Measurements from ENCODE around the gene PROC. TPM values are rescaled to one million over a fixed set of nuclear protein-coding genes. Genes with fewer than 3 reads are reported as not detected.

PROC gene
- total RNA-seq, 1 experiment from 2014 or later: not detected

GRCh38 chr2:127381762-127382161 lies 36.5 kb upstream of the PROC start:
- no peak for ATAC-seq
- Histone ChIP-seq H3K4me2 (ENCODE audit: low read length) (no peak overlapping the region), H3K27me3 (ENCODE audit: insufficient read depth, low read length) (no peaks in the 10 kb centered on the region), H3K79me2 (ENCODE audit: insufficient read depth, low read length) (peaks cover 86% of the 10 kb centered on the region), H3K4me3 (replicated peaks in 1 of 2; ENCODE audit: low read depth in 1 of 2, low read length in 2 of 2) (no peak overlapping the region), H3K27ac (ENCODE audit: low read depth, low read length) (no peak overlapping the region), H3K36me3 (ENCODE audit: control insufficient read depth in 1 of 2, insufficient read depth in 2 of 2, low read length in 2 of 2) (no peaks in the 10 kb centered on the region), H3K9me2 (ENCODE audit: insufficient read depth) (no peaks in the 10 kb centered on the region), H4K20me1 (ENCODE audit: insufficient read depth) (peaks cover 13% of the 10 kb centered on the region; the same call in 1 of the 2 replicates), H3K4me1 (ENCODE audit: control insufficient read depth in 1 of 2, insufficient read depth in 2 of 2, low read length in 2 of 2) (peaks cover 5 to 7% of the 10 kb centered on the region in 2 experiments; a peak in 2 of 4 replicates), H3K9ac (ENCODE audit: low read length) (no peak overlapping the region), H2AFZ (ENCODE audit: low read depth, low read length, poor library complexity, severe bottlenecking) (no peak overlapping the region), H3K9me3 (ENCODE audit: control insufficient read depth in 1 of 2, insufficient read depth in 1 of 2, low read depth in 1 of 2, low read length in 2 of 2) (no peaks in the 10 kb centered on the region)
- ChIA-PET RAD21 (ENCODE audit: low non-redundant PET in 1 of 2, low total read pairs in 2 of 2, uncharacterized antibody in 2 of 2, unreplicated experiment in 2 of 2) (no interaction called here), CTCF (interaction anchor here (1.2 kb wide), 1 partner anchor 98 kb away, joined by 3 read pairs; no protein-coding TSS in a partner anchor), POLR2A (no interaction called here)
- intact Hi-C loops (cut with micrococcal nuclease): no loop called here
- TF ChIP-seq JUND (IDR thresholded peaks at IDR 0.05): no peak
- no peak for TF ChIP-seq ELF1 (IDR thresholded peaks at IDR 0.05; ENCODE audit: borderline replicate concordance, low read depth)
- no peak for TF ChIP-seq FOSL1 (IDR thresholded peaks at IDR 0.05; ENCODE audit: low read depth)
- no peak for TF ChIP-seq SP1 (IDR thresholded peaks at IDR 0.05; ENCODE audit: low read depth)
- no peak for TF ChIP-seq EZH2phosphoT487 (IDR thresholded peaks at IDR 0.05; ENCODE audit: borderline replicate concordance)
- TF ChIP-seq, protein P1, sequence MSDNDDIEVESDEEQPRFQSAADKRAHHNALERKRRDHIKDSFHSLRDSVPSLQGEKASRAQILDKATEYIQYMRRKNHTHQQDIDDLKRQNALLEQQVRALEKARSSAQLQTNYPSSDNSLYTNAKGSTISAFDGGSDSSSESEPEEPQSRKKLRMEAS (IDR thresholded peaks at IDR 0.05): no peak
- no peak for TF ChIP-seq POLR2A (IDR thresholded peaks at IDR 0.05; ENCODE audit: borderline replicate concordance, extremely low read depth, insufficient read depth, insufficient read length)
- TF ChIP-seq POLR2AphosphoS5 (IDR thresholded peaks at IDR 0.05; ENCODE audit: low read depth, low read length): no peak
- TF ChIP-seq EGR1 (IDR thresholded peaks at IDR 0.05; ENCODE audit: low read depth): no peak
- TF ChIP-seq CBX3 (IDR thresholded peaks at IDR 0.05; ENCODE audit: low read depth): no peak
- TF ChIP-seq, protein P2, sequence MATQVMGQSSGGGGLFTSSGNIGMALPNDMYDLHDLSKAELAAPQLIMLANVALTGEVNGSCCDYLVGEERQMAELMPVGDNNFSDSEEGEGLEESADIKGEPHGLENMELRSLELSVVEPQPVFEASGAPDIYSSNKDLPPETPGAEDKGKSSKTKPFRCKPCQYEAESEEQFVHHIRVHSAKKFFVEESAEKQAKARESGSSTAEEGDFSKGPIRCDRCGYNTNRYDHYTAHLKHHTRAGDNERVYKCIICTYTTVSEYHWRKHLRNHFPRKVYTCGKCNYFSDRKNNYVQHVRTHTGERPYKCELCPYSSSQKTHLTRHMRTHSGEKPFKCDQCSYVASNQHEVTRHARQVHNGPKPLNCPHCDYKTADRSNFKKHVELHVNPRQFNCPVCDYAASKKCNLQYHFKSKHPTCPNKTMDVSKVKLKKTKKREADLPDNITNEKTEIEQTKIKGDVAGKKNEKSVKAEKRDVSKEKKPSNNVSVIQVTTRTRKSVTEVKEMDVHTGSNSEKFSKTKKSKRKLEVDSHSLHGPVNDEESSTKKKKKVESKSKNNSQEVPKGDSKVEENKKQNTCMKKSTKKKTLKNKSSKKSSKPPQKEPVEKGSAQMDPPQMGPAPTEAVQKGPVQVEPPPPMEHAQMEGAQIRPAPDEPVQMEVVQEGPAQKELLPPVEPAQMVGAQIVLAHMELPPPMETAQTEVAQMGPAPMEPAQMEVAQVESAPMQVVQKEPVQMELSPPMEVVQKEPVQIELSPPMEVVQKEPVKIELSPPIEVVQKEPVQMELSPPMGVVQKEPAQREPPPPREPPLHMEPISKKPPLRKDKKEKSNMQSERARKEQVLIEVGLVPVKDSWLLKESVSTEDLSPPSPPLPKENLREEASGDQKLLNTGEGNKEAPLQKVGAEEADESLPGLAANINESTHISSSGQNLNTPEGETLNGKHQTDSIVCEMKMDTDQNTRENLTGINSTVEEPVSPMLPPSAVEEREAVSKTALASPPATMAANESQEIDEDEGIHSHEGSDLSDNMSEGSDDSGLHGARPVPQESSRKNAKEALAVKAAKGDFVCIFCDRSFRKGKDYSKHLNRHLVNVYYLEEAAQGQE (IDR thresholded peaks at IDR 0.05; ENCODE audit: low read depth): no peak
- no peak for TF ChIP-seq YY1 (IDR thresholded peaks at IDR 0.05; ENCODE audit: extremely low read depth, insufficient replicate concordance, low read depth, low read length)
- TF ChIP-seq ATF3 (IDR thresholded peaks at IDR 0.05): no peak
- TF ChIP-seq ZFX (IDR thresholded peaks at IDR 0.05): no peak
- no TSS peak for BruUV-seq (replicated peaks)
- no peak for DNase-seq (ENCODE audit: low read depth, low spot score)

Data from HCT116 (cell line).